WERI-Rb-1 (cell line): ENCODE measurements around the gene GRAP2.
A peak's percentile ranks its signal among the peaks of the same experiment; 100 is the strongest.

Experiments used
- DNase-seq: peaks from one replicate; pipeline ENCODE4 v3.0.0-alpha.2; 2020
- H3K27ac ChIP-seq: fragments of 250-450 bp; sonication (Bioruptor Pico); 2 replicates; pipeline ENCODE4 v1.5.1; 2020; ENCODE audit warnings: mild to moderate bottlenecking, moderate library complexity
- H3K27me3 ChIP-seq: fragments of 250-450 bp; sonication (Bioruptor Pico); 2 replicates; pipeline ENCODE4 v1.5.1; 2021; ENCODE audit warnings: mild to moderate bottlenecking, low read depth, moderate library complexity; ENCODE audit not compliant: insufficient read depth, severe bottlenecking
- H3K36me3 ChIP-seq: fragments of 250-450 bp; sonication (Bioruptor Pico); 2 replicates; pipeline ENCODE4 v1.5.1; 2020; ENCODE audit warnings: mild to moderate bottlenecking, moderate library complexity
- H3K4me3 ChIP-seq: 2 replicates; pipeline ENCODE4 v1.5.1; 2011; ENCODE audit warnings: low read depth, mild to moderate bottlenecking, control low read depth, low read length
- H3K9me3 ChIP-seq: fragments of 250-450 bp; sonication (Bioruptor Pico); 2 replicates; pipeline ENCODE4 v1.5.1; 2021; ENCODE audit warnings: mild to moderate bottlenecking, moderate library complexity; ENCODE audit not compliant: severe bottlenecking
- CTCF ChIP-seq: IDR thresholded peaks from 2 replicates; pipeline ENCODE4 v1.5.1; 2011; ENCODE audit warnings: low read depth, mild to moderate bottlenecking, control low read depth, inconsistent platforms, low read length

Gene GRAP2

GRCh38 chr22:39972641-39973040 lies 71.8 kb downstream of the GRAP2 start:
- no peak for TF ChIP-seq CTCF
- Histone ChIP-seq H3K27ac (no peak overlapping the region), H3K4me3 (no peak overlapping the region), H3K9me3 (no peaks in the 10 kb centered on the region), H3K27me3 (no peaks in the 10 kb centered on the region), H3K36me3 (no peaks in the 10 kb centered on the region)
- peak; percentile 37 for DNase-seq

- no peak for DNase-seq
- TF ChIP-seq CTCF: no peak
- Histone ChIP-seq H3K27ac (no peak overlapping the region), H3K9me3 (no peaks in the 10 kb centered on the region), H3K4me3 (no peak overlapping the region), H3K36me3 (no peaks in the 10 kb centered on the region), H3K27me3 (no peaks in the 10 kb centered on the region)
These were observed 72.8 kb downstream of the GRAP2 start for GRCh38 chr22:39973656-39974055.

GRCh38 chr22:39974065-39974464 lies 73.2 kb downstream of the GRAP2 start:
- Histone ChIP-seq H3K27ac (no peak overlapping the region), H3K9me3 (no peaks in the 10 kb centered on the region), H3K27me3 (no peaks in the 10 kb centered on the region), H3K4me3 (no peak overlapping the region), H3K36me3 (no peaks in the 10 kb centered on the region)
- no peak for DNase-seq
- TF ChIP-seq CTCF: no peak

- Histone ChIP-seq H3K27ac (no peak overlapping the region), H3K36me3 (no peaks in the 10 kb centered on the region), H3K4me3 (no peak overlapping the region), H3K27me3 (no peaks in the 10 kb centered on the region), H3K9me3 (no peaks in the 10 kb centered on the region)
- no peak for DNase-seq
- no peak for TF ChIP-seq CTCF
These were observed 78.2 kb downstream of the GRAP2 start for GRCh38 chr22:39979048-39979447.

- Histone ChIP-seq H3K36me3 (no peaks in the 10 kb centered on the region), H3K27ac (no peak overlapping the region), H3K9me3 (no peaks in the 10 kb centered on the region), H3K4me3 (no peak overlapping the region), H3K27me3 (no peaks in the 10 kb centered on the region)
- TF ChIP-seq CTCF: no peak
- DNase-seq: no peak
These were observed 78.6 kb downstream of the GRAP2 start for GRCh38 chr22:39979458-39979857.

GRCh38 chr22:39980596-39980995 lies 79.7 kb downstream of the GRAP2 start:
- Histone ChIP-seq H3K4me3 (no peak overlapping the region), H3K9me3 (no peaks in the 10 kb centered on the region), H3K27me3 (no peaks in the 10 kb centered on the region), H3K27ac (no peak overlapping the region), H3K36me3 (no peaks in the 10 kb centered on the region)
- no peak for TF ChIP-seq CTCF
- DNase-seq: no peak
